Activated CD8-positive, alpha-beta memory T cell treated with anti-CD3 and anti-CD28 coated beads, Interleukin-2, amount 50 U/mL, for 24 hours (primary cell): ENCODE measurements around the gene CDK2AP2.

ENCODE experiments used
- DNase-seq: peaks from one replicate; pipeline ENCODE4 v3.0.0-alpha.2; 2020; ENCODE audit errors: extremely low read depth

CDK2AP2 gene

DNA sequence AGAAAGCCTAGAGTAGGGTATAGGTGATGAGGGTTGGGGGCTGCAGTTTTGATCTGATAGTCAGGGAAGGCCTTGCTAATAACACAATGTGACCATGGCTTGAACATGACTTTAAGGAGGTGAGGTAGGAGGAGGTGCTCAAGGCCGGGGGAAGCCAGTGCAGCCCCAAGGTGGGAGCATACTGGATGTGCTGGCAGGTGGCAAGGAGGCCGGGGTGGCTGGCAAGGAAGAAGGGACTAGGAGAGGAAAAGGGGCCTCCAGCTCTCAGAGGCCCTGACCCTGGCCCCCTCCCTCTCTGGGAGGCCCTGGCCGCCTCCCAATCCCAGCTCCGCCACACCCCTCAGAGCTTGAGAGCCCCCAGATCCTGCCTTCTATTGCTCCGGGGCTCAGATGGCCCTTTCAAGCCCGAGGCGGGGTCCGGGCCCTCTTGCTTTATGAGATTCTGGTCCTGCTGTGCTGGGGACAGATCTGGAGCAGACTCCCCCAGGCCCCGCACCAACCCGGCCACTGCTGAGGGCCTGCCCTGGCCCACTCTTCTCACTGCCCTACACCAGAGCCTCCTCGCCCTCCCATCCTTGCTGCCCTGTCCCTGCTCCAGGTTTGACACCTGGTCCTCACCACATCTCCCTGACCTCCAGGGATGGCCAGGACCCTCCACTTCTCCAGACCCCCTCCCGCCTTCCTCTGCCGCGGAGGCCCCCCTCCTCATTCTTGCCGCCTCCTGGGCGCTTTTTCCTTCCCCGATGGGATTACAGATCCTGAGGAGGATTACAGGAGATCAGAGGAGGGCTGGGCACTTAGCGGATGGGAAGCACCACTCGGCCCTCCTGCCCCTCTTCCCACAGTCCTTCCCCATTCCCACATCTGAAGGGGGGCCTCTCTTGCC is 4.6 kb downstream of the CDK2AP2 start:
- DNase-seq: no peak

DNA sequence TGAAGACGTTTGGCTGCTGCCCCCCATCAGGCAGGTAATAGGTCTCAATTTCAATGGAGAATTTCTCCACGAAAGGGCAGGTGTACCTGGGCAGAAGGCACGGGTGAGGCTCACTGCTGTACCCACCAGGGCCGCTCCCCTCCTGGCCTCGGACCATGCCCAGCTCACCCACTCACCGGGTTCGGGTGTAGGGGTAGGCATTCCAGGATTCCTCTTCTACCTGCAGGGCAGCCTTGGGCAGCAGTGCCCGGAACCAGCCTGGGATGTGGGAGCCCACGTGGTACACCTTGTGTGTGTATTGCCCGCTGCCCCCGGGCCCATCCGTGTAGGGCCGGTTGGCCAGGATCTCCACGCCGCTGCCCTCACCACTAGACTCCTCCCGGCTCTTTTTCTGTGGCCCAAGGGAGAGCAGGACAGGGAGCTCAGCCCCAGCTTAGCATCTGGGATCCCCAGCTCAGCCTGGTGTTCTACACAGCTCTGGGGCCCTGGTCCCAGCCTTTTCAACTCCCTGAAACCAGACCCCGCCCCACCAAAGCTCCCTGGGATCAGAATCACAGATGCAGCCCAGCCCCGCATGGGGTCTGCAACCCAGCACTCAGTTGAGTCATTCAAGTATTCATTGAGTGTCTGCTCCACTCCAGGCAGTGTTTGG is 5.5 kb downstream of the CDK2AP2 start:
- no peak for DNase-seq

DNA sequence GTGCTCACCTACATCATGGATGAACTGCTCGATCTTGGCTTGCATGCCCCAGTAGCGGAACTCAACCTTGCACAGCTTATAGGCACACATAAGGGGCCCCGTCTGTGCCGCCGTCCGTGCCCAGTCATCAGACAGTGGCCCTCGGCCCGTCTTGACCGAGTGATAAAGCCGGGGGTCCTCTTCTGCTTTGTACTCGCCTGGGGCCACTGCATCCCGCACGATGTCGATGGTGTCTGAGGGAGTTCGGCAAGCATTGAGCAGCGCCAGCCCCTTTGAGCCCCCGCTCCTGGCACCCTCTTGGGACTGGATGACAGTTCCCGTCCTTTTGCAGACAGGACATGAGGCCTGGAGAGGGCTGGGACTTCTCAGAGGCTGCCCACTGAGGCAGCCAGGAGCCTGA is 6.1 kb downstream of the CDK2AP2 start:
- no peak for DNase-seq

DNA sequence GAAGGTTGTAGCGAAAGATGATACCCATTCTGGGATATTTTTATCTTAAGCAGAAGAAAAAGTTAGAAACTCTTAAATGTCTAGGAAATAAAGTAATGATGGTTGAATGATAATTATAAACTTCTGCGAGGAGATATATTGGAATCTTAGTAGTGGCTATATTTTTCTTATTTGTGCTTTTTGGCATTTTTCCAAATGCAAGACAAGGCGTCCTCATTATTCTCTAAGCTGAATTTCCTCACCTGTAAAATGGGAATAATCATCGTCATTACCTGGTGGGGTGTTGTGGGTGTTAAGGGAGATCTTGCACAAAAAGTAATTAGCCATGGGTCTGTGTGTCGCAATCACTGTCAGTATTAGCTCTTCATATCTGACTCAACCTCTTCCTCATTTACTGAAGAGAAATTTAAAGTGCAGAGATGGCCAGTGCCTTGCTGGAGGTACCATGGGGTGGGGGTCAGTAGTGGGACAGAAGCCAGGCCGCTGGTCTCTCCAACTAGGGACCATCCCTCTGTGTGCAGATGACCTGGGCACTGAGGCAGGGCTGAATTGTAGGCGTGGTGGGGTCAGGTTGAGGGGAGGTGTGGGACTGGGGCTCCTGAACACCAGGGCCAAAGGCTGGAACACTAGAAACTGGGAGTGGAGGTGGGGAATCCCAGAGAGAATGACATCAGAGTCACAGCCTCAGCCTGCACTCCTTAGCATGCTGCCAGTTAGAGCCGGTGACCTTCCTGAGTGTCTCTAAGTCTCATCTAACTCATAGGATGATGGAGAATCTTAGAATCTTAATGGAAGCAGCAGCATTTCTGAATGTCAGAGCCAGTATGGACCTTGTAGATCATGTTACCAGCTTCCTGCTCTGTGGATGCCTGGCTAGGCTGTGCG is 6.9 kb downstream of the CDK2AP2 start:
- no peak for DNase-seq

DNA sequence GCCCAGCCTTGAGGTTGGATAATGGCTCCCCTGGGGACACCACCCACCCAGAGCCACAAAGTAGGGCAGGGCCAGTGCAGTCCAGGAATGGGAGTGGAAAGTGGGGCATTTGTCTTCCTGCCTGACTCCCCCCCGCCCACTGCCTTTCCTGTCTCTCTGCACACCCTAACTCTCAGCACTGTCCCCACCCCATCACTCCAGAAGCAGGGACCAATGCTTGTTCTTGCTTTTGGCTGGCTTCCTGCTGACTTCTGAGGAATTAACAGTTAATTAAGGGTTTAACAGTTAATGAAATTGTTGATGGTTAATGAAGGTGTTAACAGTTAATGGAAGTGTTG is 7.5 kb downstream of the CDK2AP2 start:
- DNase-seq: no peak

DNA sequence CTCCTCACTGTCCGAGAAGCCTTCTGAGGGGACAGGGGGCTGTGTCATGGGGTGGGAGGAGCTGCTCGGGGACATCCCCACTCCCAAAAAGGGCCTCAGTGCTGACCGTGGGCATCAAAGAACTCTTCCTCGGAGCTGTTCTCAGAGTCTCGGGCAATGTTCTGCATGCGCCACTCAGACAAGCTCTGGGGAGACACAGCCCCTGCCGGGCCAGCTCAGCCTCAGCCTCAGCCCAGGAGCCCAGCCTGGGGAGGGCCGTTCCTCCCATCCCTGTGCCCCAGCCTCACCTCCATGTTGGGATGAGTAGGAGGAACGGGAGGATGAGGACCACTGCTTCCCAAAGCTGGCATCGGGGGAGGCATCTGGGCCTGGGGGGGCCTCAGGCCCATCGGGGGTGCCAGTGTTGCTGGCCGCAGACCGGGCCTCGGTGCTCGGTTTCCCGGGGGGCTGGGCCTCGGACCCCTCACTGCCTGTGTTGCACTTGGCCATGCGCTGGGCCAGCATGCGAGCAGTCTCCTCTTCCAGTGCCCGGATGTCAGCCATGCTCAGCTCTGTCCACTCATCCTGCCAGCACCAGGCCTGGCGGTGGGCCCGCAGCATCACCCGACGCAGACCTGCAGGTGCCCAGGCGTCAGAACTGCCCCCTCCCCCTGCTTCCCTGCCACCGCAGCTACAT is 8.0 kb downstream of the CDK2AP2 start:
- no peak for DNase-seq

DNA sequence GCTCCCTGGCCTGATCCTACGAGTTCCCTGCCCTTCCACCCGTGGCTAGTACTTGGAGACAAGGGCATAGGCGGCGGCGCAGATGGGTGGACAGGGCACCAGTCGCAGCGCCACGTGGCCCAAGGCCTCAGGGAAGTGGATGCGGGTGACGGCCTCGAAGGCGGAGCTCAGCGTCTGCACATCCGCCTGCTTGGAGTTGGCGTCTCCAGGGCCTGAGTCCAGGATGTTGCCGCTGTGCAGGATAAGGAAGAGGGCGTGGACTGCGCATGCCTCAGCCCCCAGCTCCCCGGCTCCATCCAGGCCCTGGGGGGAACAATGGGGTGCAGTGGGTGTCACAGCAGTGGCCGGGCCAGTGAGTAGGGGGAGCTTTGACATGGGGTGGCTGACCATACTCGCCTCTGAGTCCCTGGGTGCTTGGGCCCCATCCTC is 9.4 kb downstream of the CDK2AP2 start:
- DNase-seq: no peak

DNA sequence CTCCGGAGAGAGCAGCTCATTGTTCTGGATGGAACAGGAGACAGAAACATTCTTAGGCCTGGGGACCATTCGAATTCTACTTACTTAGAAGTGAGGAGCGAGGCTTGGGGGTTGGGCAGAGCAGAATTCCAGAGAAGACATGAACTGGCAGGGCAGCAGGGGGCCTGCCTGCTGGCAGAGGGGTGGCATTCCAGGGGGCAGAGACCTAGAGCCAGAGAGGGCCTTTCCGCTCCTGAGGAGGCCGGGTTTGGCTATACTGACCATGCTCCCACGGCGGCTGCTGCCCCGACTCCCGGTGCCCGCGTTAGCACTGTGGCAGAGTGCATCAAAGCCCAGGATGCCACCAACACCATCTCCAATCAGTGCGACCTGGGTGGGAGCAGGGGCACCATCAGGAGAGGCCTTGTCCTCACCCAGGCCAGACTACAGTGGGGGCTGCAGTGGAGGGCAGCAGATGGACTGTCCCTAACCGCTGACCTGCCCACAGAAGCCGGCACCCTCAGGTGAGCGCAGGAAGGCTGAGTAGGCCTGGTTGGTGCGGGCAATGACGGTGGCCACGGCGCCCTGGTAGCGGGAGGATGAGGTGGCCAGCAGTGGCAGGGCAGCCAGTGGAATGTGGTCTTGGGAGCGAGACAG is 10.2 kb downstream of the CDK2AP2 start:
- DNase-seq: no peak

DNA sequence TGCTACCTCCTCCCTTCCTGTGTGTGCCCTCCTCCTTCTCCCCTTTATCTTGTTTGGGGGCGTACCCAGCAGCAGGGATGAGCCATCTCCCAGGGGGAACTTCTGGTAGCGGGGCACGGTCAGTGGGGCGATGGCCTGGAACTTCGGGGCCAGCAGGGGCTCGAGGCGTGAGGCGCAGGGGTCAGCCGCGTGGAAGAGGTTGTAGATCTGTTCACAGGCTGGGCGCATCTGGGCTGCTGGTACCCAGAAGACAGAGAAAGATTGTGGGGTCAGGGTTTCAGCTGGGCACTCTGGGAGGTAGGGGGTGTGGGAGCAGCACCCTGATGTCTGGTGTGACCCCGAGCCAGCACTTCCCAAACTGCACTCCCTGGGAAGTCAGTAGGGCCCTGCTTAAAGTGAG is 11.8 kb downstream of the CDK2AP2 start:
- DNase-seq: no peak

DNA sequence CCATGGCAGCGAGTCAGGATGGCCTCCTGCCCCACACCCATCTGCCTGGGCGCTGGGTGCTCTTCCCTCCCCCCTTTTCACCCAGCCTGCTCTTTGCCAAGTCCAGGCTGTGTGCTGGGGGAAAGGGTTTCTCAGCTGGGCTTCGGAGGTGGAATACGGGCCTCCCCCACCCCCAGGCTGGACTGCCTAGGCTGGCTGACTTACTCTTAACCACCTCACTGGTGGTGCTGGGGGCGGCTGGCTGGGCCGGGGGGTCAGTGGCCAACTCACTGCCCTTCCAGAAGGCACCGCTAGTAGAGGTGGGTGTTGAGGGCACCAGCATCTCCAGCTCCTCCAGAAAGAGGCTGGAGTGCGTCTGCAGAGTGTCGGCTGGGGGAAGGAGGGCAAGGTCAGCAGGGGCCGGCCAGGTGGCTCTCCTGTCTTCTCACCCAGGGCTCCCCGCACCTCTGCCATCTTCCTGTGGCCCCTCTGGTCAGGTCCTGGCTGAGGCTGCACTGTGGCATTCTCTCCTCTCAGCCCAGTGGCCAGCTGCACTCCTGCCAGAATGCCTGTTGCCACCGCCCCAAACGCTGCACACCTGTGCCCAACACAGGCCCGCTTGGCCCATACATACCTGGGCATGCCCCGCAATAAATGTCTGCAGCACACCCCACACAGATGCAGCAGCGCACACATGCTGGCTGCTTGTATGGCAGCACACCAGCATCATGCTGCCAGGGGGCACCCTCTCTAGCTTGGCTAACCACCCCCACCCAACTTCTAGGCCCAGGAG is 12.5 kb downstream of the CDK2AP2 start:
- no peak for DNase-seq

DNA sequence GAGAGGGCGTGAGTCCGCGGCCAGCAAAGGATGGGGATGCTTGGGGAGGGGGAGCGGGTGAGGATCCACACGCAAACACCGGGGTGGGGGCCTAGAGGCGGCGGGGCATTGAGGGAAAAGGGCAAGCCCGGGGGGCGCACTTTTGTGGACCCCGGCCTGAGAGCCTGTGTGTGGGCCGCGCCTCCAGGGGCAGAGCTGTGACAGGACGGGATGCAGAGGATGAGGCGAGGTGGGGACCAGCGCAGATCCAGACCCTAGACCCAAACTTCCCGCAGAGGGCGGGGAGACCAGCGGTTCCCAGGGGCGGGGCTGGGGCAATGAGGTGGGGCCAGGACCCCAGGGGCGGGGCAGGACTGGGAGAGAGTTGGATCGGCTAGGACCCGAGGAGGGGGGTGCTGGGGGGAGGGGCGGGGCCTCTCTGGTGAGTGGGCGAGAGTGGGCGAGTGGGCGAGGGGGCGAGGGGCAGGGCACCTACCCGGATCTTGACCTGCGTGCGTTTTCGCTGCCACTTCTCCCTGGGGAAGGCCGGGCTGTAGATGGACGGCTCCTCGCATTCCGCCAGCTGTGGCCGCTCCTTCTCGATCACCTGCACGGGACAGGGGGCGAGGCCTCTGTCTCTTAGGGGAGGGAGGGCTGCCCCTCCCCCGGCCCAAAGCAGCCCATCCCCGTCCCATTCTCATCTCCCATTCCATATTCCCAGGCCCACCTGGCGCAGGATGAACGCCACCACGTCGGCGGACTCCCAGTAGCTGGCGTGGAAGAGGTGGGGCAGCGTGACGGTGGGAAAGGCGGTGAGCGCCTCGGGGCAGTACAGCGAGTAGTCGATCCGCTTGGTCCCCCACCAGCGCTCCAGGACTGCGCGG is 13.4 kb downstream of the CDK2AP2 start:
- no peak for DNase-seq

DNA sequence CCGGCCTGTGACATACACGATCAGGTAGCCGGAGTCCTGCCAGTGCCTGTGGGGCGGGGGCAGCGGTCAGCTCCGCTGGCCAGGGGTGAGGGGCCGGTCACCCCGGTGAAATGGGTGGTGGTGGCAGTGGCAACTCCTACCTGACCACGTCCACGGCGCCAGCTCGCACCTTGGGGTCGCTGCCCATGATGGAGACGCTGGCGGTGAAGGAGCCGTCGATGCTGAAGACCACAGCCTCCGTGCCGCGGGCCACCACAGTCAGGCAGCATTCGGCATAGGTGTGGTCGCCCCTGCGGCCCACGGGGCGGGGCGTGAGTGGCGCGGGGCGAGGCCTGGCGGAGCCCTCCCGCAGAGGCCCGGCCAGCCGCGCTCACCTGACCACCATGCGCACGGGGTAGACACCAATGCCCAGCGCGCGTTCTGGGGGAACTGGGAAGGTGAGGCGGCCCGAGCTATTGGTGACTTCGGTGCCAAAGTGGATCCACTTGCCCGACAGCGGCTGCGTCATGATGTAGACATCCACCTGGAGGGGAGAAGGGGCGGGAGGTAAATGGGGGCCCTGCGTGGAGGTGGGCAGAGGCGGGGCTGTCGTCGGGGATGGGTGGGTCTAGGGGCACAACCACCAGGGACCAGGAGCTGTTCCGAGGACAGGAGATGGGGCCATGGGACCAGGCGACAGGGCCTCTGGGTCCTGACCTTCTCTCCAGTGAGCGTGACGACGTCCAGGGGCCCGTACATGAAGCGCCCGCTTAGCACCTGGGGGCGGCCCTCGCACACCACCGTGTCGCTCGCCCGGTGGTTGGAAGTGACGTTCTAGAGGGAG is 14.2 kb downstream of the CDK2AP2 start:
- DNase-seq: no peak

DNA sequence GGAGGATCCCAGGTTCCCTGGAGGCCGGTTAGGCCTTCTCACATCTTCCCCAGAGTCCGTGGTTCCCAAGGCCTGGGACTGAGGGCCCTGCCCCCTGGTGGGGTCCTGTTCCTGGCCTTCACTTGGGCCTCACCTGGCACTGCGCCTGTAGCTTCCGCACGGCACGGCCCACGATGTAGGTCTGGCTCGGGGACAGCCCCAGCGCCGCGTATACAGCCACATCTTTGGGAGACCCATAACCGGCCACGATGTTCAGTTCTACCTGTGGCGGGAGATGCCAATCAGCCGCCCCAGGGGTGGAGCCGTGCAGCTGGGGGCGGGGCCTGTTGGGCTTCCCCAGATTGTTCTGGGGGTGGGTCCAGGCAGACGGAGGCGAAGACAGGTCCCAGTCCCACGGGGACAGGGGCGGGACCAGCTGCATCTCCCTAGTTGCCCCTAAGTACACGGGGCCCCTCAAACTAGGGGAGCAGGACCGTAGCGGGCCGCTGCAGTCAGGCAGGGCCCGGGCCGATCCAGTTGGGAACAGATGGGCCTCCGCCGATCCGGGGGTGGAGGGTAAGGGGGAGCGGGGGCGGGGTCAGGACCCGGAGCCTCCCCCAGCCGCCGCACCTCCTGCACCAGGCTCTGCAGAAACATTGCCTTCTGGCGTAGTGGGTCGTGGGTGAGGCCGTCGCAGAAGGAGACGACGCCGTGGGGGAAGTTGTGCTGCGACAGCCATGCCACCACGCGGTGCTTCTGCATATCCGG is 15.0 kb downstream of the CDK2AP2 start:
- no peak for DNase-seq

DNA sequence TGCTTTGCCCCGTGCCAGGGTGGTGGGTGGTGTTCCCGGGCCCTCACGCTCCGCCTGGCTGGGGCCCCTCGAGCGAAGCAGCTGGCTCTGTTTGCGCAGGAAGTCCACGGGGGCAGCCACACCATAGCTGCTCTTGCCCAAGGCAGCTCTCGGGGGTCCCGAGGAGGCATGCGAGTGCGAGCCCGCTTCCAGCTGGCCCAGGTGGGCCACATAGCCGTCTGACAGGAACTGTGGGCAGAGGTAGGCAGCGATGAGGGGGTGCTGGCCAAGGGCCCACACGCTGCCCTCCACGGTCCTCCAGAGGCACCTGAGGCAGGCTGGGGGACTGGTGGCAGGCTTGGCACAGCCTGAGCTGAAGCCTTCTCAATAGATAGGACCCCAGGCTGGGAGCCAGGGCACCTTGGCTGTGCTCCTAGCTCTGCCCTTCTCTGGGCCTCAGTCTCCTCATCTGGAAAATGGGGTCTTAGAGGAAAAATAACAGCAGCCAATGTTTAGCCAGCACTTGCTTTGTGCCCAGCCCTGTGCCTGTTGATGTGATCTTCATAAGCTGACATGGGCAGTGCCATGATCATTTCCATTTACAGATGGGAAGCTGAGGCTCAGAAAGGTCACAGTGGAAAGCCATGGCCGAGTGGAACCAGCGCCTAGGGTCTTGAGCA is 15.8 kb downstream of the CDK2AP2 start:
- no peak for DNase-seq

DNA sequence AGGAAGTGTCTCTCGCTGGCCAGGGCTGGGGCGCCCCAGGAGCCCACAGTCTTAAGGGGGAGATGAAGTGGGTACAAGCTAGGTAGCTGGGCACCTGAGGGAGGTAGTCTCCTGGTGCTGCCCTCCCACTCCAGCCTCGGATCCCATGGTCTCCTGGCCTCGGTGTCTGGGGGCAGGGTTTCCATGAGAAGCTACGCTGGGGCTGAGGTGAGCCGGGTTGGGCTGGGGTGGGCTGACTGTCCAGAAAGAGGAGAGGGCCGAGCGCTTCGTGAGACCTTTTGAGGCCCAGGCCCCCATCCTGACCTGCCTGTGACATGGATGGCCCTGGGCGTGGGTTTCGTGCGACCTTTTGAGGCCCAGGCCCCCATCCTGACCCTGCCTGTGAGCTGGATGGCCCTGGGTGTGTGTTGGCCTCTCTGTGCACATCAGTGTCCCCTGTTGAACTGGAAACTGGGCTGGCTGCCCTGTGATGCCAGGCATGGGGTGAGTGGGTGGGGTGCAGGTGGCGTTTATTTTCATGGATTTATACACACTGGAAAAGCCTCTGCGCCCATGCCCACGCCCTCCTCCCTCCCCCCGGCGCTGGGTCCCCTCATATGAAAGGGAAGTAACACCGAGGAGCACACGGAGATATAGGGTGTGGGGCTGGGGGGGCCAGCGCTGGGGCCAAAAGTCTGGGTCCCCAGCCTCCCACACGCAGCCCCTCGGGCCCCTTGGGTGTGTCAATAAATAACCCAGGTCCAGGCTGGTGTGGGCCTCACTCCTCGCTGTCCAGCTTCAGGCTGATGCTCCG is 16.5 kb downstream of the CDK2AP2 start:
- DNase-seq: no peak

DNA sequence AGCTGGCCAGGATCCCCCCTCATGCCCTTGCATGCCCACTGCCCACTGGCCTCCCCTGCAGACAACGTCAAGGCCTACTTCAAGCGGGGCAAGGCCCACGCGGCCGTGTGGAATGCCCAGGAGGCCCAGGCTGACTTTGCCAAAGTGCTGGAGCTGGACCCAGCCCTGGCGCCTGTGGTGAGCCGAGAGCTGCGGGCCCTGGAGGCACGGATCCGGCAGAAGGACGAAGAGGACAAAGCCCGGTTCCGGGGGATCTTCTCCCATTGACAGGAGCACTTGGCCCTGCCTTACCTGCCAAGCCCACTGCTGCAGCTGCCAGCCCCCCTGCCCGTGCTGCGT is 17.3 kb downstream of the CDK2AP2 start:
- DNase-seq: no peak
